ENCODE results near the gene CCDC182.
A peak's percentile ranks its signal among the peaks of the same experiment; 100 is the strongest.

CCDC182 gene

DNA sequence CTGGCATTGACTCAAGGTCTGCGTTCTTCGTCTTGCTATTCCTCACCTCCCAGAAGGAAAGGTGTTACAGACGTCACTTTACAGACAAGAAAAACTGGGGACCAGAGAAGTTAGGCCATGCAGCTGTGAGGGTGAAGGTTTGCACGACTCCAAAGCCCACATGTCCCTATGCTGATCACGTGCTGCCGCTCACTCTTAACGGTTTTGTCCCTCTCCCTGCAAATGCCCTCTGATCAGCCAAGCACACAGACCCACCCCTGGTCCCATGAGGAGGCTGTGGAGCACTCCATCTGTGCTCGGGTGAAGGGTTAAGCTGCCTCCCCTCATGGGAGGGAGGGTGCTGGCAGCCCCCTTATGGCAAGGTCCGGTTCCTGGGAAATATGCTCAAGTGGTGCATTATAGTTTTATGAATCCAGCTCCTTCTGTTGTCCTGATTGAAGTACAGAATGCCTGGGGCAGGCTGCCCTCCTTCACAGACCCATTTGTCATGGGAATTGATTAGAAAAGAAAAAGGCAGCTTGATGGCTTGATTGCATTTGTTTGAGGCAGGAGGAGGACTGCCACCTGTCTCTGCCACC, 18.8 kb downstream of the CCDC182 start:
- no peak for DNase-seq

DNA sequence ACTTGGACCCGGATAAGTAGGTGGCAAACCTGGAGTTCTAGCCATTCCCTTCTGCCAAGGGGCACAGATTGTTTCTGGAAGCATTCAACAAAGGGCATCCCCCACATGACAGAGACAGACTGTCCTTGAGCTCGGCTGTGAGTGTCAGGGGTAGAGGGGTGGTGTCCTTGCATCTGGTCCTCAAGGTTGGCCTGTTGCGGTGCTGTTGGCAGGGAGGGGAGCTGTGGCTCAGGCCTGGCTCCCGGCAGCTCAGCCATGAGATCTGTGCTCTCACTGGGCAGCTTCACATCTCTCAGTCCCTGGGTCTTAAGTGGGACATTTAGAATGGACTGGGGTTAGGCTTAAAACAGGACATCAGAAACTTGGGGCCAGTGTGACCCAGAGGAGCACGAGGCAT, 20.4 kb downstream of the CCDC182 start:
- DNase-seq, result no peak

DNA sequence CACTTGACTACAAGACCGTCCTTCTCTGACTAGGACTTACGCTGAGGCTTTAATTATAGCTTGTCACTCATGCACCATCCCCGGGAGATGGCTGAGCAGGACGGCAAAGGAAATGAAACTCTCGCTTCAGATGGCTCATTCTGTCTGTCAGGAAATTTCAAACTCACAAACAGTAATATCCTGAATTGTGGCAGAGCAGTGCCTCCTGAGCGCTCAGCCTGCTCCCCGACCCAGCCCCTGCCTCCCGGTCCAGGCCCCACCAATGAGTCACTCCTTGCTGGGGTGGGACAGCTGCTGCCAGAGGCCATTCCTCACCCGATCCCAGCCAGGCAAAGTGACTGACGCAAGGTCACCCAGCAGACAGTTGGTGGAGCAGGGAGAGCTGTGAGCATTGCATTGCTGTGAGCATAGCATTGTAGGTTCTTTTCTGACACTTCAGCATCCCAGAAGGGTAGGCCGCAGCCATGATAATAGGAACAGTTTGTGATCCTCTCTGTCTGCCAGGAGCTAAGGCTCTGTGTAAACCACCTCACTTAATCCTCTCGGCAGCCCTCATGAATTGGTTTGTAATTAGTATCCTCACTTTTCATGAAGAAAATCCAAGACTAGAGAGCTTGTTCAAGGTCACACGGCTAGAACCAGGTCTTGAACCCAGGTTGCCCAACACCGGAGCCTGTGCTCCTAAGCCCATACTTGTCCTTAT, 20.9 kb downstream of the CCDC182 start:
- no peak for DNase-seq

DNA sequence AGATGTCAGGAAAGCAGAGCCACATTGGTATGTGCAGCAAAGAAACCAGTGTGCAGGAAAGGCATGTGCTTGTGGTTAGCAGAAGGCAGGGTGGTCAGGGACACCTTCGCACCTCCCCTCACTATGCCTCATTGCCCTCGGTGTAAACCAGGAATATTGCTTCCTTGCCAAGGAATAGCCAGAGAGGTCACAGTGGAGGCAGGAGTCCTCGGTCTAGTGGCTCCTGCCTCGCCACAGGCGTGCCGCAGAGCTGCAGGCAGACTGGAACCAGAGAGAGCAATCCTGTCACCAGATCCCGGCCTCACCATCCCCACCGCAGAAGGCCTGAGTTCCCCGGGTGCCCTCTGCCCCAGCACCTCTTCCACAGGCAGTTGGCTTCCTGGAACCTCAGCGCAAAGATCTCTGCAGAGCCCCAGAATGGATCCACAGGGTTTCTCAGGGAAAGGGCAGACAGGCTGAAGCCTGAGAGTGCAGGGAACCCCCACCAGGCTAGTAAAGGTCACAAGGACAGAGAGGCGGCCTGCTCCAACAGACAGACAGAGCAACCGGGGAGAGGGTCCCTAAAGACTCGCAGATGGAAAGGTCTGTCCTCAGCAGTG, 21.6 kb downstream of the CCDC182 start:
- no peak for DNase-seq

DNA sequence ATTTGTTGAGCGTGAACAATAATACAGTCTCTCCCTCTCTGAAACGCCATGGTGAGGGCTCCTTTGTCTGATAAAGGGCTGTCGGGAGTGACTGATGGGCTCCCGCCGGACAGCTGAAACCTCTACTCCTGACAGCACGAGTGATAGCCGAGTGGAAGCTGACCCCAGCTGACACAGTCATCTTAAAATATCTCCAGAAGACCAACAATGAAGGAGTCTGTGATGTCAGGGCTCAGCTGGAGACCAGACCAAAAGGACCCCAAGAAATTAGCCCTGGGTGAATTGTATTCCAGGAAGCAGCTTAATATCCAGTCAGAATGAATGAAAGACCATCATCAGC, 22.4 kb downstream of the CCDC182 start:
- DNase-seq, result no peak

DNA sequence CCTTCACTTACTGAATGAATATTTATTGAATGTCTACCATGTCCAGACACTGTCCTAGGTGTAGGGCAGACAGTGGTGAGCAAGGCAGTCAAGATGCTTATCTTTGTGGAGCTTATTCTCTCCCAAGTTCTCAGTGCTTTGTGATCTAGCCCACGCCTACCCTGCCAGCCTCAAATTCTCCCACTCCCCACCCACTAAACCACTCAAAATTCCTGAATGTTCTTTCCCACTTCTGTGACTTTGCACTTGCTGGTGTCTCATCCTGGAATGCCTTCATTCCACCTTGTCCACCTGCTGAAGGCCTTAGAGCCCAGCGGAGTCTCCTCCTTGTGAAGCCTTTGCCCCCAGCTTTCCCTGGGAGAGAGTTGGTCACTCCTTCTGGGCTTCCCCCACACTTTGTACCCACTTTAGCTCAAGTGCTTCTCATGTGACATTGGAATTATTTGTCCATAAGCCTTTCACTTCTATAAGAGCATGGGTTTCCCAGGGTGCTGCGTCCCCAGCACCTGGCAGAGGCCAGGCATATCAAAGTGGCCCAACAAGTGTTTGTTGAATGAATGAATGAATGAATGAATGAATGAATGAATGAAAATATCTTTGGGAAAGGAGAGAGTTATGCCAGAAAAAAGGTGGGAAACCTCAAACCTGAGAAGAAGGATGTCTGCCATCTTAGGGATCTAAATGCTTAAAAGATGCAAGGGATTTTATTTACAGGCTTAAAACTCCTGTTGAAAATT, 23.0 kb downstream of the CCDC182 start:
- DNase-seq, result no peak

DNA sequence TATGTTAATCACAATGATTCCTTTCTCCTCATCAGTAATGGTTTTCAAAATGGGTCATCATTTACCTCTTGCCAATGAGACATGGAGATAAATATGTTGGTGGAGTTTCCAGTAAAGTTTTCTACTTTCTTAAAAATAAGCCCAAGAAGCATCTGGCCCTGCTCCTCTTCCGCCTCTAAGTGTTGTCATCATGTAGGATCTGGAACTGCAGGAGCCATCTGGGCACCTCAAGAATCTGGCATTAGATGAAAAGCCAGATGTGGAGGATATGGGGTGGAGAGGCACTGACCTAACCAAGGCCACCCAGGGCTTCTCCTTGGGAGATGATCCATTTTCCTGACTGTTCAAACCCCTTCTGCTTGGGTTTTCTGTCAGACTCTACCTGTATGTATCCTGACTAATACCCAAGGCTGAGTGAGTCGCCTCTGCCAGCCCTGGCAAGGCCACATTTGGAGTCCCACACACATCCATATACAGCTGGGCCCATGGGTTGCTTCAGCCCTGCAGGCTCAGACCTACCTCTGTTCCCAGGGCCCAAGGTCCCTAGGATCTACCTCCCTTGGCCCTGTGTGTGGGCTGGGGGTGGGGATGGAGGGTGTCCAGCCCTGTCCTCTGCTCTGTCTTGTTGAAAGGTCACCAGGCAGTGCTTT, 24.6 kb downstream of the CCDC182 start:
- no peak for DNase-seq

DNA sequence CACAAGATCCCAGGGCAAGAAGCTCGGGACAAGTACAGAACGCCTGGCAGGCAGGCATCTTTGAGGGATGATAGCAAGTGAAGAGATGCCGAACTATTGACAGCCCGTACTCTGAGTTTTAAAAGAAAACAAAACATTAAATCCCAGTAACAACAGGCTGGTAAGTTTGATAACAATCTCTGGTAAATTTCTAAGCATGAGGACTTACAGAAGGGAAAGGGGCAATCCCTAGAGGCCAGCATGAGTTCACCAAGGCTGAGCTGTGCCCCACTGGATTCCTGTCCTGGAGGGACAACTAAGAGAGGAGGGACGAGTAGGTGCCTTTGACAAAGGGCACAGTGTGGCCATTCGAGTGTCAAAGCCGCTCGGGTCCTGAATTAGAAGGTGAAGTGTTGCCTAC, 26.2 kb downstream of the CCDC182 start:
- DNase-seq, result no peak

DNA sequence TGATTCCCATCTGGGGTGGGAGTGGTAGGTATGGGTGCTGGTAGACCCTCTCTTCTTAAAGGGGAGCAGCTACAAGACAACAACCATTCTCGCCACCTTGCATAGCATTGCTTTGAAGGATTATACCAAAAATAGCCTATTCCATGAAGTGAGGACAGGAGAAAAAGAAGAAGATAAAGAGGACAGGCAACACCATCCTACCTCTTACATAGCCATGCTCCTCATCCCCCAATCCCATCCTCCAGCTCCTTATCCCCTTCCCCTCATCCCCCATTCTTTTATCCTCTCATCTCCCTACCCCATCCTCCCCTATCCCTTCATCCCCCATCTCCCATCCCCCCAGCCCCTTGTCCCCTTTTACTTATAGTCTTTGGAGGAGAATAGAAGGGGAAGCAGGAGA, 29.1 kb downstream of the CCDC182 start:
- no peak for DNase-seq

DNA sequence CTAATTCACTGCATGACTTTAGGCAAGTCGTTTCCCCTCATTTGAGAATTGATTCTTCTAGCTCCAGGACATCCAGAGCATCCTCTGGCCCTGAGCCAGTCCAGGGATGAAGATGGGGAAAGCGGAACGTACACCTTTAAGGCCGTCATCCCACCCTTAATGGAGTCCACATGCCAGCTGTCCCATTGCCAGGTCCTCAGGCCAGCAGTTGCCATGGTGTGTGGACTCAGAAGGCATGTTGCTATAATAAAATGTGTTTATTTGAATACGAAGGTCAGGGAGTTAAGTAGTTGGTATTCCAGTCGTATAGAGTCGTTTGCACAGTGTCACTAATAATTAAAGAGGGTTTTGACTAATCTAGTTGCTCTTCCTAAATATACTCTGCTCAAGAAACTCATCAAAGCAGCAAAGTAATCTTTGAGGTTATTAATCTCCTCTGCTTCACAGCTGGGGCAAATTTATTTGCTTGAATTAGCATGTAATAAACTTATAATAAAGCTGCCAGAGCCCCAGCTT, 30.4 kb downstream of the CCDC182 start:
- no peak for DNase-seq

DNA sequence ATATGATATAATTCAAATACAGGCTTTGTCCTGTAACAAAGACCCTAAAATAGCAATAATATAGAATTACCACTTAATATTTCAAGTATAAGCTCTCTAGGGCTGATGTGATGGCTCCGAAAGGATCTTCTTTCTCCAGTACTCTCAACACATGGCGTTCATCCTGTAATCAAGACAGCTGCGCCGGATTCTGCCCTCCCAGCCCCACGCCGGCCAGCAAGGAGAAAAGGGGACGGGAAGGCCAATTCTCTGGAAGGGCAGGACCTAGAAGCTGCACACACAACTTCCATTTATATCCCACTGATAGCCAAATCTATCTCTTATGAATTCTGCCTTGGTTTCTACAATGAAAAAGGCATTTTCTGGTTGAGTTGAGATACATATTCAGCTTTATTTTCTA, 32.0 kb downstream of the CCDC182 start:
- no peak for DNase-seq

DNA sequence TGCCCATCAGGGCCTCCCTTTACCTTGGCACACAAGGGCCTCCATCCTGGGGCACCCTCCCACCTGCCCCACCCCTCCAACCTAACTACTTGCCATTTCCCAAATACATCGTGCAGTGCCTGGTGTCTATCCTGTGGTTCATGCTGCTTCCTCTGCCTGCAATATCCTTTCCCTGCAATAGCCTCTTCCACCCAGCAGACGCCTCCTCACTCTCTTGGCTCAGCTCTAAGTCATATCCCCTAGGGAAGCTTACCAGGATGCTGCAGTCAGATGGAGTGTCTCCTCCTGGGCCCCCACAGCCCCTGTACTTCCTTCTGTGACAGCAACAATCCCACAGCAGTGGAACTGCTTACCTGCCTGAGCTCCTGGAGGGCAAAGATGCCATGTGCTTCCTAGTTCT, 36.7 kb downstream of the CCDC182 start:
- DNase-seq, result peak; percentile 65

DNA sequence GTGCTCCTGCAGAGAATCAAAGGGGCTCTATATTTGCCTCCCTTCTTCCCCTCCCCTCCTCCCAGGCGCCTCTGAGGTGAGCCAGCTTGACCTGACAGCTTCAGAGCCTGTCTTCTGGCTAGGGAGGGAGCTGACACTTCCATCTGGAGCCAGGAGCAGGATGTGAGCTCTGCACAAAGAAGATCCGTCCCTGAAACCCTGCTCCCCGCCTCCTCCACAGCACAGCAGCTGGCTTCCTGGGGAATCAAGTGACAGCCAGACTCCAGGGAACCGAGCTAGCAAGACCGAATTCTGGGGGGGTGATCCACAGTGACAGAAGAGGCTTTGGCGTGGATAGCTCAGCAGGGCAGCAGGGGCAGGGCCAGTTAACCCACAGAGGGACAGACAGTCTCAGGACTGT, 37.2 kb downstream of the CCDC182 start:
- peak; percentile 67 for DNase-seq

DNA sequence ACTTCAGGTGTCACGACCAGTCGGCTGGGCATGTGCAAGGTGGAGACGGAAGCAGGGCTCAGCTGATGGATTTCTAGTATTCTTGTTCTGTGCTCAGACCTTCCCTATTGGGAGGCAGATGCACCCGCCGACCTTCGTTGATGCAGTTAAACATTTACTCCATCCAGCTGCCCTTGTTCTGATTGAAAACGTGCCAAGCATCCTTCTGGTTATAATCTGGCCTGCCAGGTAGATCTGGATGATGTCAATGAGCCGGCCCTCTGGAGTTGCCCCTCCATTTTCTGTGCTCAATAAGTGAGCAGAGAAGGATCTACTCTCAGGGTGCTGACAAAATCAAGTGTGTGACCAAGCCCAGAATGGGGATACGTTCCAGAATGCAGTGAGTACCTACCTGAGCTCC, 38.3 kb downstream of the CCDC182 start:
- DNase-seq, result no peak

DNA sequence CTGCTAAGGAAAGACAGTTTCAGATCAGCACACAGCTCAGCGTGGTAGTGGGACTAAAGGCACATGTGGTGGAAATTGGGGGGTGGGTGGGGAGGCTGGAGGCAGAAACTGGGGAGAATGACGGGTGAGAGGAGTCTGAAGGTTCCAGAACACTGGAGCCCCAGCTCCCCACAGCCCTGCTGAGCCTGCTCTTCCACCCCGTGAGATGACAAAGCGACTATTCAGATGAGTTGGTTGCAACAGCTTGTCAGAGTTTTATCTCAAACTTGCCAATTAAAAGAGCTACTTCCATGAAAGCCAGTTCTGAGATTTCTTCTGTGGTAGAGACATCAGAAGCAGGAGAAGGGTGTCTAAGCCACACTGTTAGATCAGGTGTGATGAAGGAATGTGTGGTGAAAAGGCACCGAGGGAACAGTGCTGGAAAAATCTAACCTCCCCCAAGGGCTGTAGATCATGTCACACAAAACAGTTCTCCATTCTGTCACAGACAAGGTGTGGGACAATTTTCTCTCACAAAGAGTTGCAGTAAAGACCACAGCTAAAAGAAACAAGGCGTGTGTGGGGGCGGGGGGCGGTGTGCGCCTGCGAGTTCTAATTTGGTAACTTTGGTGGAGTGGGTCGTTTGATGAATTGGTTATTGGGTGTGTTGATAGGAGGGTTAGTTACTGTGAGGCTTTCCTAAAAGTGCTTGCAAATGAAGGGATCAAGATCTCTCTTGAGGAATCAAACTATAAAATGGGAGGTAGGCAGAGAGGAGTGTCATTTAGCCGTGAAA, 39.0 kb downstream of the CCDC182 start:
- DNase-seq, result no peak

DNA sequence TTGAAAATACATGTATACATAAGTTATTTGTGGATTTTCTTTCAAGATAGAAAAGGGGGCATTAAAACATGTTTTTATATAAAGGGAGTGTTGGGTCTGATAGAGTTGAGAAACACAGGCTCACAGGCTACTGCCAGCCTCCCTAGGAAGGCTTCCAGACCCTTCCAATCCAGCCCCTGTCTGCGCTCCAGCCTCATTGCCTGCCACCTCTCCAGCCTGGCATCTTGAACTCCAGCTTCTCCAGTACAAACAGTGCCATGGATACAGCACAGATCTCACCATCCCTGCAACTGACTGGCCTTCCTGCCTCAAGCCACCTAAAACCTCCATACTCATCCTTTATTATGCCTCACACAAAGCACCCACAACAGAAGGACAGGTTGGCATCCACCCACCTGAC, 40.7 kb downstream of the CCDC182 start:
- no peak for DNase-seq

DNA sequence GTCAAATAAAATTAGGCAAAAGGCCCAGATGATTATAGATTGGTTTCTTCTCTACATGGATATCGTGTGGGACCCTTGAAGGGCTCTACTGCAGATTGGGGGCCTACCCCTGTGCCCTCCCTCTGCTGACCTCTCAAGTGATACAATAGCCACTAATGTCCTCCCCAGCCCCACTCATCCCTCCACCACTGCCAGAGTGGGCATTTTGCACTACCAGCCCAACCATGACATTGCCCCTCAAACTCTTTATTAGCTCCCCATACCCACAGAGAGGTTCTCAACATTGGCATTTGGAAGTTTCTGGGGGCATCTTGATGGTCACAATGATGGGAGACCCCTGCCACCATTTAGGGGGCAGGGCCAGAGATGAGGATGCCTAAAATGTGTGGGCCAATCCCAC, 41.8 kb downstream of the CCDC182 start:
- DNase-seq, result no peak

DNA sequence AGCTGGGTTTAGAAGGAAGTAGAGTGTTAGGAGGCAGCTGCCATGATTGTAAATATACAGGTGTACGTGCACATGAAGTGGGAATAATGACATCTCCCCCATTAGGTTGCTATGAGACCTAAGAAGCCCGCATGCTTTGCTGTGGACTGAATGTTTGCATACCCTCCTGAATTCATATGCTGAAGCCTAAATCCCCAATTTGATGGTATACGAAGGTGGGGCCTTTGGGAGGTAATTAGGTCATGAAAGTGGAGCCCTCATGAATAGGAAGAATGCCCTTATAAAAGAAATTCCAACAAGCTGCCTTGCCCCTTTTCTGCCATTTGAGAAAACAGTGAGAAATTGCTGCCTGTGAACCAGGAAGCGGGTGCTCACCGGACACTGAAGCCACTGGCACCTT, 44.0 kb downstream of the CCDC182 start:
- peak; percentile 25 for DNase-seq

DNA sequence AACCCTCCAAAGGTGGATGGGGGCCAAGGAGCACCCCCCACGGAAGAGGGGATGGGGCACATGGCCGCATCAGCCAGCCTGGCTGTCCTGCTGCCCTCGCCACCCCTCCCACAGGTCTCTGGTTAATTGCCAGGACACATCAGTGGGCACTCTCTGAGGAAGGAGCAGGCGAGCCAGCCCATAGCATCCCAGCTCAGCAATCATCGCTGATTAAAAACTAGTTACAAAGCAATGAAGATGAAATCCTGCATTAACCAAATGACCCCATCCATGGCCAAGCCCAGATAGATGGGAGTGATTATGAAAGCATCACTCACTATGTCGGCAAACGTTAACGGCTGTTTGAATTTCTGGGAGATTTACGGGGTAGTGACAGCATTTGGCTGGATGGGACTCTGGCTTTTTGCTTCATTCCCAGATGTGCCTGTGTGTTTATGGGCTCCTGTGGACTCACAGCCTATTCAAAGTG, 45.3 kb downstream of the CCDC182 start:
- no peak for DNase-seq

DNA sequence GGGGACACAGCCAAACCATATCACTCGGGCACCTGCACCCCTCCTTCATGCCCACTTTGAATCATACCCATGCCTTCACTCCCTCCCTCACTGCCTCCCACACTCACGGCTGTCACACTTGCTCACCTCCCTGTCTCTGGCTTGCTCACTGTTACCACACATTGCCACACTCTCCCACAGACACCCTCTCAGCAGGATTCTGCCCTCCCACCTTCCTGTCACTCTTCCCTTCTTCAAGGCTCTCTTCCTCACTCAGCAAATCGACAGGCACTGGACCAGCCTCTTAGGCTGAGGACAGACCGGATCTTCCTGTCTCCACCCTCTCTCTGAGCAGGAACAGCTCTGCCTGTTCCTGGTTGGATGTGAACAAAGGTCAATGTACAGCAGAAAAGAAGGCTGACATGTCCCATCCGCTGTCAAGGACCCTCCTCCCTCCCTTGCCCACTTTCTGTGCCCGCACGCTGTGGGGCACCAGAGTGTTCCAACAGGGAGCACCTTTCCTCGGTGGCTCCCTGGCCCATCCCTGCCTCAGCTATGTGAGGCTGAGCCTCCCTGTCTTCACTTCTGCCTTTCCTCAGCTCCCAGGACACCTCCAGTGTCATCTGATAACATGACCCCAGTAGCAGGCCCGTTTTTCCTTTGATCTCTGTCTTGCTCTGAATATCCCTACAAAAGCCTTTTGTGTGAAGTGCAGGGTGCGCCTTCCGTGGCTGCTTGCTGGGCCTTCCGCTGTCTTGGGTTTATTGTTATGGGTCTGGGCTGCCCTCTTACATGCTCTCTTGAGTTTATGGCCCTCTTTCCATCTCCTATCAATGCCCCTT, 47.0 kb downstream of the CCDC182 start:
- no peak for DNase-seq

DNA sequence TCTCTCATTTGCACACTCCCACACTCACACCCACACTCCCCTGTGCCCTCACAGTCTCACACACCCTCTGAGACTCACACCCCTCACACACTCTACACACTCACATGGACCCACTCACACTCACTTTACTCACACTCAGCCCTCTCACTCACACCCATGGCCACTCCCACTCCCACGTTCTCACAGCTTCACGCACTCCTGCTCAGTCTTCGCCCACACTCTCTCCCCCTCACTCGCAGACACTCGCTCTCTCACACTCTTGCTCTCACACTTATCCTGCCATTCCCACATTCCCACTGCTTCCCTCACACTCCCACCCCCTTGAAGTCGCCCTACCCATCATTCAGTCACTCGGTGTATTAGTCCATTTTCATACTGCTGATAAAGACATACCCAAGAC, 47.9 kb downstream of the CCDC182 start:
- no peak for DNase-seq

DNA sequence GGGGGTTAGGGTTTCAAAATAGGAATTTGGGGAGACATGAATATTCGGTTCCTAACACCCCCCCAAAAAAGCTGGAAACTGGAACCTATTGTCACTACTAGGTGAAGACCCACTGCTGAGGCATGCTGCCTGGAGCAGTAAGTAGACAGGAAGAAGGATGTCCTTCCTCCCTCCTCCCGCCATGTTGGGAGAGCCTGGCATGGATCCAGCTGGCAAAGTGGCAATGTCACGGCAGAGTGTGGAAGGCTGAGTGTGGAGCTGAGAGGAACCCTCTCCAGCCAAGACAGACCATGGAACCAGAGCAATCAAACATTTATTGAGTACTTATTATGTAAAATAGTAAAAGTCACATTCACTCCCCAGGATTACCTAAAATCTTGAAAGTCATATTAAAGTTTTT, 49.0 kb downstream of the CCDC182 start:
- no peak for DNase-seq
